Esophagus muscularis mucosa (tissue), 4 donors: ENCODE measurements around the gene FLT4.

Experiments used
- EP300 ChIP-seq: sonication (generic); formaldehyde crosslinking; IDR thresholded peaks from one replicate; pipeline ENCODE4 v1.6.1; 2017; ENCODE audit warnings: antibody characterized with exemption
- POLR2A ChIP-seq: fragments of 450-650 bp; IDR thresholded peaks from one replicate; pipeline ENCODE4 v1.6.1; 2017; ENCODE audit warnings: antibody characterized with exemption, moderate library complexity, mild to moderate bottlenecking, low read depth
- POLR2AphosphoS5 ChIP-seq, 2 donors: sonication (generic); formaldehyde crosslinking; IDR thresholded peaks; one replicate each; pipeline ENCODE4 v1.6.1; 2017; ENCODE audit warnings: antibody characterized with exemption in 2 of 2
- TF ChIP-seq, protein P1 (sequence below), 3 experiments: fragments of 200-600 bp in 2 of 3; fragments of 450-650 bp in 1 of 3; sonication (generic) in 2 of 3; IDR thresholded peaks; one replicate each; pipeline ENCODE4 v1.5.1; 2017 to 2019; ENCODE audit warnings: antibody characterized with exemption in 3 of 3, mild to moderate bottlenecking in 2 of 3, moderate library complexity in 1 of 3

DNA sequence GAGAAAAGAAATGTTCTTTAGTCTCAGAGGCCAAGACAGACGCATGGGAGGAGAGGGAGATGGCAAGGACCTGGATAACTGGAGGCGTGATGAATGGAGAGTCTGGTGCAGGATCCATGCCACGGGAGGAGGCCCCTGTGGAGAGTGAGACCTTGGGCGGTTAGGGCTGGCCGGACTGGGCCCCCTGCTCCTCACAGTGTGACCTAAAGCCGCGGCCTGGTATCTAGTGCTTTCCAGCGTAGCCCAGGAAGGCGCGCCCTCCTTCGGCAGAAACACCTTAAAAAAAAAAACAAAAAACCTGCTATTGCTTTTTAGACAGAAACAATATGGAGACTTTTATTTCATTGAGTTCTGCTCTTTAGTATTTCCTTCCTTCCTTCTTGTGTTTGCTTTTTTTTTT is 91.2 kb downstream of the FLT4 start:
- TF ChIP-seq, protein P1, sequence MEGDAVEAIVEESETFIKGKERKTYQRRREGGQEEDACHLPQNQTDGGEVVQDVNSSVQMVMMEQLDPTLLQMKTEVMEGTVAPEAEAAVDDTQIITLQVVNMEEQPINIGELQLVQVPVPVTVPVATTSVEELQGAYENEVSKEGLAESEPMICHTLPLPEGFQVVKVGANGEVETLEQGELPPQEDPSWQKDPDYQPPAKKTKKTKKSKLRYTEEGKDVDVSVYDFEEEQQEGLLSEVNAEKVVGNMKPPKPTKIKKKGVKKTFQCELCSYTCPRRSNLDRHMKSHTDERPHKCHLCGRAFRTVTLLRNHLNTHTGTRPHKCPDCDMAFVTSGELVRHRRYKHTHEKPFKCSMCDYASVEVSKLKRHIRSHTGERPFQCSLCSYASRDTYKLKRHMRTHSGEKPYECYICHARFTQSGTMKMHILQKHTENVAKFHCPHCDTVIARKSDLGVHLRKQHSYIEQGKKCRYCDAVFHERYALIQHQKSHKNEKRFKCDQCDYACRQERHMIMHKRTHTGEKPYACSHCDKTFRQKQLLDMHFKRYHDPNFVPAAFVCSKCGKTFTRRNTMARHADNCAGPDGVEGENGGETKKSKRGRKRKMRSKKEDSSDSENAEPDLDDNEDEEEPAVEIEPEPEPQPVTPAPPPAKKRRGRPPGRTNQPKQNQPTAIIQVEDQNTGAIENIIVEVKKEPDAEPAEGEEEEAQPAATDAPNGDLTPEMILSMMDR (IDR thresholded peaks at IDR 0.05): no peak
- TF ChIP-seq POLR2AphosphoS5 (IDR thresholded peaks at IDR 0.05) (no peak), POLR2A (no peak), EP300 (no peak)
